NCI-H2107 treated with DMSO at 0.1 percent for 48 hours (cell line): ENCODE results near the gene ZNF423.
"Not testable (repeated sequence)": the region's sequence is repeated elsewhere in the genome, so short reads cannot be mapped to it uniquely, and the experiment has no call there.

Experiments used
- DNase-seq: peaks from one replicate; lab custom pipeline; 2025; ENCODE audit not compliant: unreplicated experiment; lab: John Stamatoyannopoulos, UW

ZNF423 gene

DNA sequence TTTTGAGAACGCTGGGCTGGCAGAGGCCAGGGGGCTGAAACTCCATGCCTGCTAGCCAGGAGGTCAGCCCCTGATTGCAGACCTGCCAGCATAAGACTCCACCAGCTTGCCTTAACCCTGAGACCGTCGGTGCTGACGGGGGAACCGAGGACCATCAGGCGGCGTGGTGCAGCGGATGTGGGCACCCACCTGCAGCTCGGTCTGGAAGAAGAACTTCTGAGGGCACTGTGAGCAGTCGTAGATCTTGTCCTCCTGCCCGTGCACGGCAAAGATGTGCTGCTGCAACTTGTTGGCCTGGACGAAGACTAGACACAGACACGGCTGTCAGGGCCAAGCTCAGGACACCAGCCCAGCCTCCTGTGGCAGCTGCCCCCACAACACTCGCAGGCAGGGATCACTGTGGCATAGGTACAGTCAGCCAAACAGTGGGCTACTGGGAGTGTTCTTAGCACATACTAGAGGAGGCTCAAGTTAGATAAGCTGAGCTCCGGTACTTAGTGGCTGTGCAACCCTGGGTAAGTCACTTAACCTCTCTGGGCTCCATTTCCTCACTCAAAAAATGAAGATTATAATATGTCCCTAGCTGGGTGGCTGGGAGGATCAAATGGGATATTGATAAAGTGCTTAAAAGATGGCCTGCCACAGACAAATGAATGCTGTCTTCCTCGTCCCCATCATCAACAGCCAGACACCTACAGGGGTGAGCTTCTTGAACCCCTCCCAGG is 332.3 kb downstream of the ZNF423 start:
- no peak for DNase-seq

DNA sequence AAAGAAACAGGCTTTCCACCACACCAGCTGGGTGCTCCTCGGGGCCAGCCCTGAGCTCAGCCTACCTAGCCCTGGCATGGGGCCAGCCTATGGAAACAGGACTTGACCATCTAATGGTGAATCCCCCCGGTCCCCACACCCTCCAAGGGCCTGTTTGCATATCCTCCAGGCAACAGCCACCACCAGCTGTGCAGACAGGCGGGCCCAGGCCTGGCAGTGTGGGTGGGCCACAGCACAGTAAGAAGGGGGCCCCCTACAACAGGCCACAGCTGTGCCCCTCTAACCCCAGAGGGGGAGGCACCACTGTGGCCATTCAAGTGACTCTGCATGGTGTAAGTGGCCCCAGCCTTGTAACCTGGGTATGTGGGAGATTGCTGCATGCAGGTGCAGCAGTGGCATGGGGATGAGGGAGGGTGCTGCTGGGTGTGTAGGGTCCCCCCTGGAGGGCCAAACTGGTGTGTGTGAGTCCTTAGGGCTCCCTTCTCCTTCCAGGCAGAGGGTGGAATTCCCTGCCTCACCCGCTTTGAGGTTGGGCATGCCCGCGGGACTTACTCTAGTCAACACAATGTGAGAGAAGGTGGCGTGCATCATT is 334.1 kb downstream of the ZNF423 start:
- DNase-seq, result no peak

DNA sequence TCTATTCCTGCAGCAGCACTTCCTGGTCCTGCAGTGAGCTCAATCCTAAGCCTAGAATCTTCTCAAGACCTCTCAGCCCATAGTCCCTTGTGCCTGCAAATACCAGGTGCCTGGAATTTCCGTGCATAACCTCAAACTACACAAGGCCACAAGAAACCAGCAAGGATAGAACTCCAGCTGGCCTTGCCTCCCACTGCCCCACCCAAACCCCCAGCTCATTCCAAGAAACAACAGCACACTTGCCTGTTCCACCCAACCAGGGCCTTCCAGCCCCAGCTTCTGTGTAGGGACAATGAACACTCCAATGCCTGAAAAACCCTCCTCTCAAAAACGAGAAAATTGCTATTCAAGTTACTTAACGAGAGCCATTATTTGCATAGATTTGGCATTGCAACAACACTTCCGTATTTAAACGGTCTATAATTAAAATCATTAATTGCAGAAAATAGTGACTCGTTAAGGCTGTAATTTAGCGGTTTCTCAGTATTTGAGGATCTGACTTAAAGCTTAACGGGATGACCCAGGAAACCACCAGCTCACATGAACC is 335.3 kb downstream of the ZNF423 start:
- no peak for DNase-seq

DNA sequence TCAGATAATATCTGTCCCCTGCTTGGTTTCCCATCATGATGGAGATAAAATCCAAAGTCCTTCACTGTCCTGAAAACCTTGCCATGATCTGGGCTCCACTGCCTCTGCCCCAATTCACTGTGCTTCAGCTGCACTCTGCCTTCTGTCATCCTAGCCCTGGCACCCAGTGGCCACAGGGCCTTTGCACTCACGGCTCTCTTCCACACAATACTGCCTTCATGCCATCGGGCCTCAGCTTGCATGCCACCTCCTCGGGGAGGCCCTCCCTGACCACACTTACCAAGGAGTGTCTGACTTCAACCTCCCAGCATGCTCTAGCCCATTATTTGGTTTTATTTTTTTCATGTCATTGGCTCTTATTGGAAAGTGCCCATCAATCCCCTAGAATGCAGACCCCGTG is 336.2 kb downstream of the ZNF423 start:
- DNase-seq, result no peak

DNA sequence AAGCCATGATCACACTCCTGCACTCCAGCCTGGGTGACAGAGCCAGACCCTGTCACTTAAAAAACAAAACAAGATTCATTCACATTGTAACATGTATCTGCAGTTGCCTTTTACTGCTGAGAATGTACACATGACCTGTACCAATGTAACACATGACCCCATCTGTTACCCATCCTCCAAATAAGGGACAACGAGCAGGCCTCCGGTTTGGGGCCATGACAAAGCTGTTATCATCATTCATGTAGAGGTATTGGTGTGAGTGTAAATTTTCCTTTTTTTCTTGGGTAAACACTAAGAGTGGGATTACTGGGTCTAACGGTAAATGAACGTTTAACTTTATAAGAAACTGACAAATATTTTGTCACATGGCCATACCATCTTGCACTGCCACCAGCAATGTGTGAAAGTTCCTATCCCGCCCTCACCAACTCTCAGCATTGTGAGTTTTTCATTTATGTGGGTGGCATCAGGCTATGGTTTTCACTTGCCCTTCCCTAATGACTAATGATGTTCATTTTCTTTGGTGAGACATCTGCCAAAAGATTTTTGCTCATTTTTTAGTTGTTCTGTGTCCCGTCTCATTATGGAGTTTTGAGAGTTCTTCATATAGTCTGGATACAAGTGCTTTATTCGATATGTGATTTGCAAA is 336.8 kb downstream of the ZNF423 start:
- DNase-seq, result no peak

DNA sequence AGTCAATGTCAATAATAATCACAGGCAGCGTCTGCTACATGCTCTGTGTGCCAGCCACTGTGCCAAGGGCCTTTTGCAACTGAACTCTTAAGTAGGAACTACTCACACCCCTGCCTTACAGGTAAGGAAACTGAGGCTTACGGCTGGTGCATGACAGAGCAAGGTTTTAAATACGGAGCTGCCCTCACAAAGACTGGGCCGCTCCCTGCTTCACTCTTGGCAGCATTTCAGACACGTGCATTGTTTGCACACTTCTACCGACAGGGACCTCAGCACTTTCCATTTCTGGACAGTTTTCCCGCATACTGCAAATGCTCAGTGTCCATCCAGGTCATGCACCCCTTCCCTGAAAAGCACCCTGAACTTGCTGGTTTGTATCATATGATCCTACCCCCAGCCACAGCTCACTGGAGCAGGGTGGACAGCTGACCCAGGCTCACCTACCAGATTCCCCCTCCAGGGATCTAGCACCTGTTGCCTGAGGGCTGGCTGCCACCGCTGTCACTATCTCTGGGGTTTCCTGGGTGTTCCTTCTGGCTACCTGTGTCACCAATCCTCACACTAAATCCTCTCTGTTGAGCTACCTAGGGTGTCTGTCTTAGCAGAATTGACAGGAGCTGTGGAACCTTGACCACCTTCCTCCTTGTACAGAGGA is 339.4 kb downstream of the ZNF423 start:
- no peak for DNase-seq

DNA sequence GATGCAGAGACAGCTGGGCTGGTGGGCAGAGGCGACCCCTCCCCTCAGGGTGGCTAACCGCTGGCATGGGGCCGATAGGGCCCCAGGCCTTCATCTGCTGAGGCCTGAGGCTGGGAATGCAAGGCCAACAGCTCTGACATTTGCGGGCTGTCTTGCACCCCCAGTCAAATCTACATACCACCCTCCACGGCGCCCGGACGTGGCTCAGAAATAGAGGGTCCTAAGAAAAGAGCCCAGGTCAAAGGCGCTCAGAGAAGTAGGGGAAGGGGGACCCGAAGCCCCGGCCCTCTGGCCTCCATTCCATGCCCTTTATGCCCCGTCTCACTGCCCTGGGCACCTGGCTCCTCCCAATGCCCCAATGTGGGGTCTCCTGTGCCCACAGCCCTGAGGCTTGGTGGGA is 340.1 kb downstream of the ZNF423 start:
- no peak for DNase-seq

DNA sequence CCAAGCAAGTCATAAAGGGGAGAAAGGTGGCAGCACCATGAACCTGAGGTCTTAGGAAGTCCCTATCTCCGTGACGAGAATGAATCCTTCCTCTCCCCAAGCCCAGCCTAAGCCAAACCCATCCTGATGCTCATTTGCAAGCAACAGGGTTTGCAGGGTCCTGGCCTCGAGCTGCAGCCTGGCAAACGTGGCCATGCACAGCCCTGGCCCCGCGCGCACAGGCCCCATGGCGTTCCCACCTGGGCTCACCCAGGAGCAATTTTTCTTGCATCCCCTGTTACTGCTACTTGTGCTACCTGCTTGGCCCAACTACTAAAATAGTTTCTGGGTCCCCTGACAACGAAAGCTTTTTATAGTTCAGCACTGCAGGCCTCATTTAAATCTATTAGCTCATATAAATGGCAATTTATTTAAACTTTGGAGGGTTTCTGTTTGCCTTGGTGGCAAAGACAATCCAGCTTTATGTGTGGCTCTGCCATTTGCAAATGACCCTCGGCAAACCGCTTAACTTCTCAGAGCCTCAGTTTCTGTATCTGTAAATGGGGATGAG is 340.8 kb downstream of the ZNF423 start:
- no peak for DNase-seq

DNA sequence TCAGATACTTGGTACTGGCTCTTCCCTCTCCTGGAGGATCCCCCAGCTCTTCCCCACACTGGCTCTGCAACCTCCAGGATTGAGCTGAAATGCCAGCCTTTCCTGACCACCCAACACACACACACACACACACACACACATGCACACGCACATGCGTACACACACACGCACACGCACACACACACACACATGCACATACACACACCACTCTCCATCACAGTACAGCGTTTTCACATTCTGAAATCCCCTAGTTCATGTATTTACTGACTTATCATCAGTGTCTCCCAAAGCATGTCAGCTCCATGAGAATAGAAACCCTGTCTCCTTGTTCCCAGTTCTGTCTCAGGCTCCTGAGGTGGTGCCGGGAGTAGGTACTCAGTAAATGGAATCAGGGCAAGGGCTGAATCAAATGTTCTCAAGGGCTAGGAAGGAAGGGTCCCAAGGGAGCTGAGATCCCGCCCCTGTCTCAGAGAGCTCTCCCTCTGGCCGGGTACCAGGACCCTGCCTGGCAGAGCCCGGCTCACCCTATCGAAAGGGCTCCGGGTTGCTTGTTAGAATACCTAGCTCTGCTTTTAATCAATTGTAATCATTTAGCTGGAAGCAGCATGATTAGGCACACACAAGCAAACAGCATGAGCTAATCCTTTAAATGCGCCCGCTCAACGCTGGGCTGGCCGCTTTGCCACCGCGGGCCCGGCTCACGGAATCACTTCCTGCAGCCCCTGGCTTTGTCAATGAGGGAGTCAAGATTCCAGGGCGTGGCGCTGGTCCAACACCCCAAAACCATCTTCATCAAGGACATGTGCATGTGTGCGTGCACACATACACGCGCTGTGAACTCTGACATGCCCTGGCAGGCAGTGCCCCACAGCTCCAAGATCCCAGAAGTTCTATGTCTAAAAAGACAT is 341.6 kb downstream of the ZNF423 start:
- DNase-seq, result no peak

DNA sequence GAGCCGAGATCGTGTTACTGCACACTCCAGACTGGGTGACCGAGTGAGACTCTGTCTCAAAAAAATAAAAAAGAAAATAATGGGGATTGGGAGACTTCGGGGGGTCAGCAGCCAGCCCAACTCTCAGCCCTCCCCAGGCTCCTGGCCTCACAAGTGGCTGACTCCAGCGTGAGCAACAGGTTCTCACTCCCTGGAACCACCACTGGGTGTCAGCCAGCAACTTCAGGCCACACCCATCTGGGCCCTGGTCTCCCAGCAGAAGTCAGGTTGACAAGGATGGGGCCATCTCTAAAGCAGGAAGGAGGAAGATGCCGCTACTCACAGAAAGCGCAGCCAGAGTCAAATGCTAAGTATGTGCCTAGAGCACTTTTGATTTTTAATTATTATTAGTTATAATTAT is 342.9 kb downstream of the ZNF423 start:
- DNase-seq, result no peak

DNA sequence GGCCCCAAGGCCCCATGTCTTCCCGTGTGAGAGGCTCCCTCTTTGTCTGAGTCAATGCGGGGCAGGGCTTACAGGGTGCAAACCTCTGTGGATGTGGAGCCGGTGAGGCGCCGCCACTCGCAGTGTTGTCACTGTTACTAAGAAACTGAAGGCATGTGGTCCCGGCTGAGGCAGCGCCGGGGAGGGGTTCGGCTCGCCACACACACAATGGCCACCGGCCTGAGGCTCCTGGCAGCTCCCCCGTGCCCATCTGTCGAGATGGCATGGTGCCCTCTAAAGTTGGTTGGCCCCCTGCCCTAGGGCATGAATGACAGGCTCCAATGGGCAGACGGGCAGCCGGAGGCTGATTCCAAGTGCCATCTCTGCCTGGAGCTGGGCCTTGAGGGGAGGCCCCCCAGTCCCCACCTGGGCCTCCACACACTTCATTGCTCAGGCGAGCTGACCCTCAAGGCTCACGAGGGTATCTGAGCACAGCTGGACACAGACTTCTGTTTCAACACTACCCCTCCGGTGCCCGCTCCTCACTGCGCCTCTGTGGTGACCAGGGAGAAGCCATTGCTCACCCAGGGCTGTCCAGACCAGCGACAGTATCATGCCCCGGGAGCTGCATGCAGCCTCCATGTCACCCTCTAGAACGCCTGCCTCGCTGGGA is 345.1 kb downstream of the ZNF423 start:
- DNase-seq, result no peak

DNA sequence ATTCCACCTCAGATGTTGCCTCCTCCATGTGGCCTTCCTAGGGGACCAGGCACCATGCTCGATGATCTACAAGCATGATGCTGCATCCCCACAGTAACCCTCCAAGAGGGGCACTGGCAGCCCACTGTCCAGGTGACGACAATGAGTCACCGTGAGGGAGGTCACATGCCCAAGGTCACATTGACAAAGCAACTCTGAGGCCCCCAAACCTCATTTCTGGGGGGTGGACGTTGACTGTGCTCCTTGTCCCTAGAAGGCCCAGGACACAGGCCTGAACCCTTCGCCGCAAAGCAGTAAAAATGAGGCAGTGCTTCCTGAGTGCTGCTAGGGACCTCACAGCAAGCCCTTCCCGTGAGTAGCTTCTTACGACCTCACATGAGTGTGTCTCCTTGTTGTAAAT is 345.8 kb downstream of the ZNF423 start:
- DNase-seq, result no peak

DNA sequence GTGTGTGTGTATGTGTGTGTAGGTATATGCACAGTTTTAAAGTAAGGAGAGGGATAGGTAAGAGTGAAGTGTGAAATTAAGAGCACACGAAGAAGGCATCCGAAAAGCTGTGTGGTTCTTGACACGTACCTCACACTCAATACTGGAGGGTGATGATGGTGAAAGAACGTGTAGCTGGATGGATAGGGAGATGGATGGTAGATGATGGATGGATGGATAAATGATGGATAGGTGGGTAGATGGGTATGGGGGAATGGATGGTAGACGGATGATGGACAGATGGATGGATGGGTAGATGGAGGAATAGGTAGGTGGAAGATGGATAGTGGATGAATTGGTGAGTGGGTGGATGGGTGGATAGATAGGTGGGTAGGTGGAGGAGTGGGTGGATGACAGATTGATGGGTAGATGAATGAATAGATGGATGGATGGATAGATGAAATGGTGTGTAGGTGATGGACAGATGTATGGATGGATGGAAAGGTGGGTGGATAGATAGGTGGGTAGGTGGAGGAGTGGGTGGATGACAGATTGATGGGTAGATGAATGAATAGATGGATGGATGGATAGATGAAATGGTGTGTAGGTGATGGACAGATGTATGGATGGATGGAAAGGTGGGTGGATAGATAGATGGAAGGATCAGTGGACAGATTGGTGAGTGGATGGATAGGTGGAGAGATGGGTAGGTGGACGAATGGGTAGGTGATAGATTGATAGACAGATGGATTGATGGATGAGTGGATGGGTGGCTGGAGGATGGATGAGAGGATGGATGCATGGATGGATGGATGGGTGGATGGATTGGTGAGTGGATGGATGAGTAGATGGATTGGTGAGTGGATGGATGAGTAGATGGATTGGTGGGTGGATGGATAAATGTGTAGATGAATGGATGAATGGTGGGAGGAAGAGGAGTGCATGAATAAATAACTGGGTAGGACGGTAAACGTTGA is 349.6 kb downstream of the ZNF423 start:
- DNase-seq, result not testable (repeated sequence)

DNA sequence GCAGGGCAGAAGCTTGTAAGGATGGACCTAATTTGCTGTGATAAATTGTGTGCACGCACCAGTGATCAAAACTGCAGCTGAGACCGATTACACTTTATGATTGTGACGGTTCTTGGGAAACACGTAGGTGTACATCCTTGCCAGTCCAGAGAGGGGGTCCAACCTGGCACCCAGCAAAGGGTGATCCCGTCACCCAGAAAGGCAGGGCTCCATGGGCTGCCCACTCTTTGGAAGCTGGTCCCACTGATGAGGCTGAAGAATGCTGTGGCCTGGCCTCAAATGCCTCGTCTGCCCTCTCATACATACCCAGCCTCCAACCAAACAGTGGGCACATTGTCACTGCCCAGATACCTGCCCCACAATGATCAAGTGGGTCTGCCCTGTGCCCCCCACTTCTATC is 350.4 kb downstream of the ZNF423 start:
- no peak for DNase-seq

DNA sequence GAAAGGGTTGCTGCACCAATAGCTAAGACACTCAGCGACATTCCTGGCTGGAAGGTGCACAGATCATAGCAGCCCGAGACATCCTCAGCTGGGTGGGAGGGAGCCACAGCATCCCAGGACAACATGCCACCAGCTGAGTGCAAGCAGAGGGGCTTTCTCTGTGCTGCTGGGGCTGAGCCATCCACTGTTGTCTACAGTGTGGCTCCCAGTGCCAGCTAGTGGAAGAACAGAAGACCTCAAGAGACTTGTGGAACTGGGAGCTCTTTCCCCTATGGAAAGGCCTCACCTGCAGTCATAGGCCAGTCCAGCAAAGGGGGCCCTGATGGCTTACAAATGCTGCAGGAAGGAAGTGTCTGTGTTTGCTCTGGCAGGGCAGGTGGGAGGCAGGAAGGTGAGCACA is 351.3 kb downstream of the ZNF423 start:
- no peak for DNase-seq

DNA sequence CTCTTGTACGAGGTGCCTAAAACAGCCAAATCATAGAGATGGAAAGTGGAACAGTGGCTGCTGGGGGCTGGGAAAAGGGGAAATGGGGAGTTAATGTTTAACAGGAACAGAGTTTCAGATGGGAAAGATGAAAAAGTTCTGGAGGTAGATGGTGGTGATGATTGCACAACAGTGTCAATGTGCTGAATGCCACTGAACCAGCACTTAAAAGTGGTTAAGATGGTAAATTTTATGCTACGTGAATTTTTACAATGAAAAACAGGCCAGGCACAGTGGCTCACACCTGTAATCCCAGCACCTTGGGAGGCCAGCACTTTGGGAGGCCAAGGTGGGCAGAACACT is 351.9 kb downstream of the ZNF423 start:
- no peak for DNase-seq

DNA sequence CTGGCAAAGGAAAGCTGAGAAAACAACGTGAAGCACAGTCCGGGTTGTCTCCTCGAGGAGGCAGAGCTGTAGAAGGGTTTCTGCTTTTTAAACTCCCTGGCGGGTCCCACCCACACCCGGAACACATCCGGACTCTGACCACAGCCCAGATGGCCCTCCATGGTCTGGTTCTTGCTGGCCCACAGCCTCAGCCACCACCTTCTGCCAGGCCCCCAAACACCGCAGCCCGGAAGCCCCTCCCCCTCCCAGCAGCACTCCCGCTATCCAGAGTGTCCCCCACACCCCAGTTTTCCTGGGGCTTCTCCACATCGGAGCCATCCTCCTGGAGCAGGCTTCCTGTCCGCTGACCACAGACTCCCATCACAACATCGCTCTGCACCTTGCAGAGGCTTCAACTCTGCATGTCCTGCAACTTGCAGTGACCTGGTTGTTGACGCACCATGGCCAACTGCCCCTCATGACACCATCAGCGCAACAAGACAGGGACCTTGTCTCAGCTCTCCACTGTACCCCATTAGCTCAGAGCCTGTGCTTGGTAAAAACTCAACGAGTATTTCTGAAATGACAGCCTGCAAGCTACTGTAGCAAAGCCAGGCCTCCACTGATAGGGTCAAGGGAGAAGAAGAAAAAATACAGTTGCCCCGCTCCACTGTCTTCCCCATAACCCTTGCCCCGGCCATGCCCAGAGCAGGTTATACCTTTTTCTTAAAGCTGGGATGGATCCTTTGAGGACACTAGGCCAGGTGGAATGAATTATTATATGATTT is 352.5 kb downstream of the ZNF423 start:
- DNase-seq, result no peak
